IMR-90 (cell line): ENCODE results near the gene NFKB1. TPM values are rescaled to one million over a fixed set of nuclear protein-coding genes. Genes with fewer than 3 reads are reported as not detected.

Experiments used
- ATAC-seq: fragments of 200-7000 bp; cut with Tn5 transposase; 2 replicates; pipeline ENCODE4 v1.9.1; 2020; ENCODE audit warnings: low read depth, mild to moderate bottlenecking, moderate library complexity
- BruUV-seq: library from RNA; stranded (reverse); fragments of 400-500 nt; replicated peaks from 2 replicates; lab custom pipeline; 2021; lab: Mats Ljungman, UMichigan
- CTCF ChIA-PET: fragments of 300-600 bp; formaldehyde crosslinking; extraction: SDS; loops from one replicate; lab custom pipeline; 2021; ENCODE audit warnings: antibody characterized with exemption; lab: Yijun Ruan, JAX
- POLR2A ChIA-PET: fragments of 300-600 bp; sonication (Branson Sonifier 250); formaldehyde crosslinking; loops from one replicate; lab custom pipeline; 2022; ENCODE audit warnings: antibody characterized with exemption; ENCODE audit not compliant: unreplicated experiment; lab: Charles Lee
- DNase-seq: peaks from one replicate; pipeline ENCODE4 v3.0.0; 2013
- H2AFZ ChIP-seq: replicated peaks from 2 replicates; pipeline ENCODE3; 2013; ENCODE audit warnings: low read length, mild to moderate bottlenecking; ENCODE audit not compliant: poor library complexity
- H2AK5ac ChIP-seq: 2 replicates; pipeline ENCODE4 v1.6.1; 2013; ENCODE audit warnings: low read depth, low read length, inconsistent platforms
- H2AK9ac ChIP-seq: replicated peaks from 2 replicates; pipeline ENCODE3; 2013; ENCODE audit warnings: mild to moderate bottlenecking, low read depth, low read length, moderate library complexity; ENCODE audit not compliant: poor library complexity
- H2BK120ac ChIP-seq: 2 replicates; pipeline ENCODE4 v1.6.1; 2013; ENCODE audit warnings: low read depth, low read length, inconsistent platforms
- H2BK15ac ChIP-seq: 3 replicates; pipeline ENCODE4 v1.6.1; 2013; ENCODE audit warnings: low read depth, low read length, inconsistent platforms
- H2BK20ac ChIP-seq: 2 replicates; pipeline ENCODE4 v1.6.1; 2013; ENCODE audit warnings: low read depth, mild to moderate bottlenecking, inconsistent platforms, low read length, moderate library complexity
- H2BK5ac ChIP-seq: 2 replicates; pipeline ENCODE4 v1.6.1; 2013; ENCODE audit warnings: mild to moderate bottlenecking, low read depth, low read length, inconsistent platforms; ENCODE audit not compliant: poor library complexity, severe bottlenecking
- H3K14ac ChIP-seq: replicated peaks from 2 replicates; pipeline ENCODE4 v1.6.1; 2013; ENCODE audit warnings: low read depth, low read length, inconsistent platforms
- H3K18ac ChIP-seq: 2 replicates; pipeline ENCODE4 v1.6.1; 2013; ENCODE audit warnings: low read depth, low read length, control low read depth
- H3K23ac ChIP-seq: 2 replicates; pipeline ENCODE4 v1.6.1; 2013; ENCODE audit warnings: low read depth, low read length, inconsistent platforms
- H3K27ac ChIP-seq: 2 replicates; pipeline ENCODE4 v1.5.1; 2013; ENCODE audit warnings: mild to moderate bottlenecking, control low read depth, low read length; ENCODE audit not compliant: insufficient read depth
- H3K27me3 ChIP-seq: 2 replicates; pipeline ENCODE4 v1.6.1; 2013; ENCODE audit warnings: low read length; ENCODE audit not compliant: control insufficient read depth, insufficient read depth
- H3K36me3 ChIP-seq: 2 replicates; pipeline ENCODE4 v1.6.1; 2013; ENCODE audit warnings: low read length, mixed read lengths; ENCODE audit not compliant: control insufficient read depth, insufficient read depth
- H3K4ac ChIP-seq: 2 replicates; pipeline ENCODE4 v1.6.1; 2013; ENCODE audit warnings: low read depth, low read length, inconsistent platforms
- H3K4me1 ChIP-seq: 2 replicates; pipeline ENCODE4 v1.6.1; 2013; ENCODE audit warnings: low read length, mixed read lengths; ENCODE audit not compliant: control insufficient read depth, insufficient read depth
- H3K4me2 ChIP-seq: 2 replicates; pipeline ENCODE4 v1.6.1; 2013; ENCODE audit warnings: low read depth, mild to moderate bottlenecking, control low read depth, low read length, moderate library complexity
- H3K4me3 ChIP-seq: 2 replicates; pipeline ENCODE4 v1.5.1; 2013; ENCODE audit warnings: low read depth, mild to moderate bottlenecking, control low read depth, low read length, moderate library complexity; ENCODE audit not compliant: insufficient read depth
- H3K56ac ChIP-seq: 2 replicates; pipeline ENCODE4 v1.6.1; 2013; ENCODE audit warnings: low read length, inconsistent platforms; ENCODE audit not compliant: insufficient read depth; ENCODE audit errors: extremely low read depth
- H3K79me1 ChIP-seq, 2 experiments: 2 replicates each; pipeline ENCODE4 v1.6.1; 2013; ENCODE audit warnings: low read length in 2 of 2, inconsistent platforms in 1 of 2, low read depth in 1 of 2
- H3K9ac ChIP-seq: 2 replicates; pipeline ENCODE4 v1.6.1; 2013; ENCODE audit warnings: low read depth, low read length, control low read depth
- H3K9me1 ChIP-seq: 2 replicates; pipeline ENCODE4 v1.6.1; 2013; ENCODE audit warnings: low read length, inconsistent platforms; ENCODE audit not compliant: insufficient read depth
- H3K9me3 ChIP-seq: 2 replicates; pipeline ENCODE4 v1.6.1; 2013; ENCODE audit warnings: low read length; ENCODE audit not compliant: control insufficient read depth, insufficient read depth
- H4K20me1 ChIP-seq: 2 replicates; pipeline ENCODE4 v1.6.1; 2013; ENCODE audit warnings: low read length, inconsistent platforms; ENCODE audit not compliant: insufficient read depth
- H4K5ac ChIP-seq: 2 replicates; pipeline ENCODE4 v1.6.1; 2013; ENCODE audit warnings: mild to moderate bottlenecking, low read depth, low read length, control low read depth
- H4K8ac ChIP-seq, 2 experiments: 2 replicates each; pipeline ENCODE4 v1.6.1; 2013; ENCODE audit warnings: low read depth in 2 of 2, low read length in 2 of 2, control low read depth in 1 of 2, inconsistent platforms in 1 of 2
- H4K91ac ChIP-seq: 2 replicates; pipeline ENCODE4 v1.6.1; 2013; ENCODE audit warnings: low read depth, low read length, inconsistent platforms; ENCODE audit not compliant: insufficient read depth
- WGBS, 2 experiments: methylation state at CpG; one replicate each; pipeline versions ENCODE4 v1.1.5 to v1.1.7; 2013; ENCODE audit warnings: missing lambda C conversion rate in 2 of 2; ENCODE audit not compliant: insufficient read length in 1 of 2; ENCODE audit errors: extremely low coverage in 2 of 2; 5-methylcytosine and 5-hydroxymethylcytosine counted together
- dilution Hi-C: fragments of 300-500 bp; cut with HindIII; formaldehyde crosslinking; loops from one replicate; pipeline ENCODE4 v1.14.3; 2018; ENCODE audit warnings: low sequenced_read_pairs; ENCODE audit not compliant: unreplicated experiment
- in situ Hi-C: fragments of 300-500 bp; cut with MboI; formaldehyde crosslinking; loops from 3 replicates; pipeline ENCODE4 v1.14.3; 2019; ENCODE audit warnings: low sequenced_read_pairs, inconsistent platforms, mixed read lengths
- intact Hi-C: fragments of 100-400 bp; cut with micrococcal nuclease; formaldehyde crosslinking; loops from 2 replicates; pipeline ENCODE4 v1.10.0; 2022
- polyA plus RNA-seq, 3 experiments: library from polyadenylated mRNA; depleted of rRNA; stranded (reverse); fragments of >200 nt; gene quantifications; 2 replicates each; pipeline ENCODE4 v1.2.3, GENCODE V29; 2012; ENCODE audit warnings: low replicate concordance in 1 of 3
- total RNA-seq: library from RNA; depleted of rRNA; stranded (reverse); fragments of >200 nt; gene quantifications from 2 replicates; pipeline ENCODE4 v1.2.3, GENCODE V29; 2012
- TF ChIP-seq, protein P1 (sequence below): fragments of 150-350 bp; IDR thresholded peaks from 2 replicates; pipeline ENCODE4 v1.6.1; 2016; ENCODE audit warnings: low read depth, mild to moderate bottlenecking, low read length, moderate library complexity, borderline replicate concordance

Gene NFKB1
- total and polyA plus RNA-seq, 2 of the 4 experiments (the other 2 are of a cell fraction) = 19.8 to 24.6 TPM

DNA sequence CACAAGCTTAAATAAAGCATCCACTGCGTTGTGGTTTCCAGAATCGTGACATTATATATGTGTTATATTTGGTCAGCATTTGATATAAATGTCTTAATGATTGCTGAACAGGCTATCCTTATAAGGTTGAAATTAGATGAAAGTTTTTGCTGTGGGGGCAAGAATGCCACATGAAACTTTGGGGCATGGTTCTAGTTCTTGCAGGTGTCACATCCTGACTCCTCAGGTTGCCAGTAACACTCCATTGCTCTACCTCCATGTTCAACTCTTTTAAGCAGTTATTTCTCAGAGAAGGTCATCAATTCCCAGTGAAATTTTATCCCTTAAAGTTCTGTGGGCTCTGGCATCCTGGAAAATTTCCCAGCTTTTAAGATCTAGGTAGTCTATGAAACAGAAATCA is 33.7 kb downstream of the NFKB1 start:
- ChIA-PET CTCF (interaction anchor here (0.8 kb wide), 1 partner anchor 19 kb away, joined by 3 read pairs; no protein-coding TSS in a partner anchor), POLR2A (no interaction called here)
- peaks cover 6% of the 10 kb centered on the region for H3K36me3 ChIP-seq
- H3K56ac ChIP-seq = no peak overlapping the region
- H3K4me1 ChIP-seq = peaks cover 3% of the 10 kb centered on the region
- no peak overlapping the region for H2BK15ac ChIP-seq
- no peak overlapping the region for H3K23ac ChIP-seq
- no peak overlapping the region for H2BK5ac ChIP-seq
- H2BK20ac ChIP-seq = no peak overlapping the region
- H4K8ac ChIP-seq = no peak overlapping the region
- BruUV-seq = no TSS peak
- no peaks in the 10 kb centered on the region for H3K9me3 ChIP-seq
- H3K18ac ChIP-seq = no peak overlapping the region
- no peak overlapping the region for H4K91ac ChIP-seq
- H3K9me1 ChIP-seq = peaks cover 3% of the 10 kb centered on the region
- intact Hi-C loops = no loop called here
- ATAC-seq (no peak), DNase-seq (no peak)
- no peak overlapping the region for H2AFZ ChIP-seq
- no peaks in the 10 kb centered on the region; the same call in 1 of the 2 replicates for H4K20me1 ChIP-seq
- no CpG with 5 or more reads among the region's 2 CpGs for WGBS, 2 experiments
- peaks cover 8 to 24% of the 10 kb centered on the region in 2 experiments; a peak in 3 of 4 replicates for H3K79me1 ChIP-seq
- no peak overlapping the region for H3K14ac ChIP-seq
- H3K4me2 ChIP-seq = no peak overlapping the region
- in situ Hi-C loops = no loop called here
- dilution Hi-C loops = no loop called here
- TF ChIP-seq, protein P1, sequence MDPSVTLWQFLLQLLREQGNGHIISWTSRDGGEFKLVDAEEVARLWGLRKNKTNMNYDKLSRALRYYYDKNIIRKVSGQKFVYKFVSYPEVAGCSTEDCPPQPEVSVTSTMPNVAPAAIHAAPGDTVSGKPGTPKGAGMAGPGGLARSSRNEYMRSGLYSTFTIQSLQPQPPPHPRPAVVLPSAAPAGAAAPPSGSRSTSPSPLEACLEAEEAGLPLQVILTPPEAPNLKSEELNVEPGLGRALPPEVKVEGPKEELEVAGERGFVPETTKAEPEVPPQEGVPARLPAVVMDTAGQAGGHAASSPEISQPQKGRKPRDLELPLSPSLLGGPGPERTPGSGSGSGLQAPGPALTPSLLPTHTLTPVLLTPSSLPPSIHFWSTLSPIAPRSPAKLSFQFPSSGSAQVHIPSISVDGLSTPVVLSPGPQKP = no peak
- H2BK120ac ChIP-seq = no peak overlapping the region
- H3K27me3 ChIP-seq = no peaks in the 10 kb centered on the region
- H3K27ac ChIP-seq = no peak overlapping the region
- no peak overlapping the region for H3K4ac ChIP-seq
- no peak overlapping the region for H3K9ac ChIP-seq
- no peak overlapping the region for H2AK5ac ChIP-seq
- H3K4me3 ChIP-seq = no peak overlapping the region
- no peak overlapping the region for H2AK9ac ChIP-seq
- H4K5ac ChIP-seq = no peak overlapping the region
